GM23338 (cell line): ENCODE data around the gene GCNT2. TPM values are rescaled to one million over a fixed set of nuclear protein-coding genes. Genes with fewer than 3 reads are reported as not detected.

ENCODE experiments used
- ATAC-seq: fragments of 200-7000 bp; cut with Tn5 transposase; 3 replicates; pipeline ENCODE4 v1.9.1; 2020
- DNase-seq: peaks from one replicate; pipeline ENCODE4 v3.0.0-alpha.2; 2015; ENCODE audit warnings: low spot score
- H2AFZ ChIP-seq: fragments of 200-600 bp; sonication (generic); 2 replicates; pipeline ENCODE4 v1.8.0; 2016; ENCODE audit warnings: antibody characterized with exemption, mild to moderate bottlenecking, moderate library complexity
- H3F3A ChIP-seq: fragments of 200-600 bp; sonication (generic); replicated peaks from 2 replicates; pipeline ENCODE4 v1.8.0; 2017; ENCODE audit warnings: antibody characterized with exemption, mixed run types, low read depth
- H3K27ac ChIP-seq: fragments of 200-600 bp; sonication (generic); 2 replicates; pipeline ENCODE4 v1.6.1; 2016; ENCODE audit warnings: low read depth
- H3K27me3 ChIP-seq: fragments of 200-600 bp; sonication (generic); 2 replicates; pipeline ENCODE4 v1.8.0; 2016; ENCODE audit warnings: mild to moderate bottlenecking, mixed run types, moderate library complexity; ENCODE audit not compliant: insufficient read depth
- H3K36me3 ChIP-seq: fragments of 200-600 bp; sonication (generic); 2 replicates; pipeline ENCODE4 v1.8.0; 2016; ENCODE audit warnings: mild to moderate bottlenecking; ENCODE audit not compliant: insufficient read depth
- H3K4me1 ChIP-seq: fragments of 200-600 bp; sonication (generic); 2 replicates; pipeline ENCODE4 v1.8.0; 2016; ENCODE audit warnings: mild to moderate bottlenecking, moderate library complexity; ENCODE audit not compliant: insufficient read depth
- H3K4me2 ChIP-seq: fragments of 200-600 bp; sonication (generic); 2 replicates; pipeline ENCODE4 v1.7.1; 2017; ENCODE audit warnings: mixed run types
- H3K4me3 ChIP-seq: fragments of 200-600 bp; sonication (generic); 2 replicates; pipeline ENCODE4 v1.6.1; 2016; ENCODE audit warnings: mixed run types
- H3K79me2 ChIP-seq: fragments of 200-600 bp; sonication (generic); replicated peaks from 2 replicates; pipeline ENCODE4 v1.8.0; 2017; ENCODE audit warnings: mild to moderate bottlenecking; ENCODE audit not compliant: insufficient read depth
- H3K9me2 ChIP-seq: fragments of 200-600 bp; sonication (generic); 2 replicates; pipeline ENCODE4 v1.8.0; 2017; ENCODE audit not compliant: insufficient read depth
- H4K20me1 ChIP-seq: fragments of 200-600 bp; sonication (generic); replicated peaks from 2 replicates; pipeline ENCODE4 v1.8.0; 2017; ENCODE audit warnings: mild to moderate bottlenecking; ENCODE audit not compliant: insufficient read depth
- H3K27ac Mint-ChIP-seq: 2 replicates; pipeline ENCODE4 v1.8.0; 2020; ENCODE audit warnings: inconsistent platforms, mild to moderate bottlenecking, moderate library complexity, mixed read lengths
- H3K27me3 Mint-ChIP-seq: 3 replicates; pipeline ENCODE4 v1.8.0; 2022; ENCODE audit warnings: low read depth, mild to moderate bottlenecking, moderate library complexity, mixed read lengths, inconsistent platforms; ENCODE audit not compliant: insufficient read depth, poor library complexity
- H3K36me3 Mint-ChIP-seq: 3 replicates; pipeline ENCODE4 v1.8.0; 2021; ENCODE audit warnings: low read depth, mild to moderate bottlenecking, inconsistent platforms, moderate library complexity, mixed read lengths
- H3K4me1 Mint-ChIP-seq: 3 replicates; pipeline ENCODE4 v1.8.0; 2020; ENCODE audit warnings: mild to moderate bottlenecking, inconsistent platforms, mixed read lengths
- H3K4me3 Mint-ChIP-seq: 3 replicates; pipeline ENCODE4 v1.8.0; 2021; ENCODE audit warnings: moderate library complexity, mild to moderate bottlenecking, inconsistent platforms, mixed read lengths
- H3K9me3 Mint-ChIP-seq: 3 replicates; pipeline ENCODE4 v1.8.0; 2020; ENCODE audit warnings: moderate library complexity, mild to moderate bottlenecking, inconsistent platforms, mixed read lengths
- EZH2 ChIP-seq: fragments of 200-600 bp; sonication (generic); IDR thresholded peaks from one replicate; pipeline ENCODE4 v1.8.0; 2017; ENCODE audit warnings: antibody characterized with exemption, mild to moderate bottlenecking, low read depth; ENCODE audit not compliant: unreplicated experiment
- EZH2phosphoT487 ChIP-seq: fragments of 200-600 bp; sonication (generic); IDR thresholded peaks from one replicate; pipeline ENCODE4 v1.8.1; 2018; ENCODE audit warnings: antibody characterized with exemption; ENCODE audit not compliant: unreplicated experiment
- JUNB ChIP-seq: IDR thresholded peaks from one replicate; pipeline ENCODE4 v1.6.1; 2016; ENCODE audit warnings: antibody characterized with exemption; ENCODE audit not compliant: unreplicated experiment
- ZNF114 ChIP-seq: fragments of 250-450 bp; sonication (Bioruptor Pico); IDR thresholded peaks from 2 replicates; pipeline ENCODE4 v1.5.0; 2020; ENCODE audit warnings: mild to moderate bottlenecking, moderate library complexity
- ZNF331 ChIP-seq: fragments of 250-450 bp; sonication (Bioruptor Pico); IDR thresholded peaks from 2 replicates; pipeline ENCODE4 v1.5.0; 2020; ENCODE audit warnings: low read depth, mild to moderate bottlenecking, moderate library complexity
- polyA plus RNA-seq: library from polyadenylated mRNA; unstranded; fragments of >200 nt; fragmentation: Nextera tagmentation; extraction: Ambion mirVana; gene quantifications from 2 replicates; pipeline ENCODE4 v1.2.1, GENCODE V29; 2016
- total RNA-seq: library from RNA; depleted of rRNA; stranded (reverse); fragments of >200 nt; shearing (Covaris generic); gene quantifications from 2 replicates; pipeline ENCODE4 v1.2.3, GENCODE V29; 2014
- TF ChIP-seq, protein P1 (sequence below): IDR thresholded peaks from one replicate; pipeline ENCODE4 v1.6.1; 2018; ENCODE audit warnings: antibody characterized with exemption; ENCODE audit not compliant: unreplicated experiment
- TF ChIP-seq, protein P2 (sequence below): IDR thresholded peaks from 2 replicates; pipeline ENCODE4 v1.6.1; 2016; ENCODE audit warnings: antibody characterized with exemption
- TF ChIP-seq, protein P3 (sequence below): fragments of 250-450 bp; sonication (Bioruptor Pico); IDR thresholded peaks from 2 replicates; pipeline ENCODE4 v1.5.0; 2020; ENCODE audit warnings: mild to moderate bottlenecking, moderate library complexity

Gene GCNT2
- total and polyA plus RNA-seq, 2 experiments from 2014 or later, result 28.3 to 137 TPM

DNA sequence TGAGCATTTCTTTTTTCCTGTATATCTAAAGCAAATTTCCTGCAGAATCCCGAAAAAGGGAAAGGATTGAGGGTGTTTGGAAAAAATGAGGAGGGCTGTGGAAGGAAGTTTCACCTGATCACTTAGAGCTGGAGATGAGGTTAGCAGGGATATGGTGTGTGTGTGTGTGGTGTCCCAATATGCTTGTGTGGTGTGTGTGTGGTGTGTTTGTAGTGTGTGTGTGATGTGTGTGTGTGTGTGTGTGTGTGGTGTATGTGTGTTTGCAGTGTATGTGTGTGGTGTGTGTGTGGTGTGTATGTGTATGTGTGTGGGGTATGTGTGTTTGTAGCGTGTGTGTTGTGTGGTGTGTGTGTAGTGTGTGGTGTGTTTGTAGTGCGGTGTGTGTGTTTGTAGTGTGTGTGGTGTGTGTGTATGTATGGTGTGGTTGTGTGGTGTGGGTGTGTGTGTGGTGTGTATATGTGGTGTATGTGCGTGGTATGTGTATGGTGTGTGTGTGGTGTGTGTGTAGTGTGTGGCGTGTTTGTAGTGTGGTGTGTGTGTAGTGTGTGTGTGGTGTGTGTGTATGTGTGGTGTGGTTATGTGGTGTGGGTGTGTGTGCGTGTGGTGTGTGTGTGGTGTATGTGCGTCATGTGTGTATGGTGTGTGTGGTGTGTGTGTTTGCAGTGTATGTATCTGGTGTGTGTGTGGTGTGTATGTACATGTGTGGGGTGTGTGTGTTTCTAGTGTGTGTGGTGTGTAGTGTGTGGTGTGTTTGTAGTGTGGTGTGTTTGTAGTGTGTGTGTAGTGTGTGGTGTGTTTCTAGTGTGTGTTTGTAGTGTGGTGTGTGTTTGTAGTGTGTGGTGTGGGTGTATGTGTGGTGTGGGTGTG is 67.6 kb downstream of the GCNT2 start (continued):
- TF ChIP-seq, protein P1, sequence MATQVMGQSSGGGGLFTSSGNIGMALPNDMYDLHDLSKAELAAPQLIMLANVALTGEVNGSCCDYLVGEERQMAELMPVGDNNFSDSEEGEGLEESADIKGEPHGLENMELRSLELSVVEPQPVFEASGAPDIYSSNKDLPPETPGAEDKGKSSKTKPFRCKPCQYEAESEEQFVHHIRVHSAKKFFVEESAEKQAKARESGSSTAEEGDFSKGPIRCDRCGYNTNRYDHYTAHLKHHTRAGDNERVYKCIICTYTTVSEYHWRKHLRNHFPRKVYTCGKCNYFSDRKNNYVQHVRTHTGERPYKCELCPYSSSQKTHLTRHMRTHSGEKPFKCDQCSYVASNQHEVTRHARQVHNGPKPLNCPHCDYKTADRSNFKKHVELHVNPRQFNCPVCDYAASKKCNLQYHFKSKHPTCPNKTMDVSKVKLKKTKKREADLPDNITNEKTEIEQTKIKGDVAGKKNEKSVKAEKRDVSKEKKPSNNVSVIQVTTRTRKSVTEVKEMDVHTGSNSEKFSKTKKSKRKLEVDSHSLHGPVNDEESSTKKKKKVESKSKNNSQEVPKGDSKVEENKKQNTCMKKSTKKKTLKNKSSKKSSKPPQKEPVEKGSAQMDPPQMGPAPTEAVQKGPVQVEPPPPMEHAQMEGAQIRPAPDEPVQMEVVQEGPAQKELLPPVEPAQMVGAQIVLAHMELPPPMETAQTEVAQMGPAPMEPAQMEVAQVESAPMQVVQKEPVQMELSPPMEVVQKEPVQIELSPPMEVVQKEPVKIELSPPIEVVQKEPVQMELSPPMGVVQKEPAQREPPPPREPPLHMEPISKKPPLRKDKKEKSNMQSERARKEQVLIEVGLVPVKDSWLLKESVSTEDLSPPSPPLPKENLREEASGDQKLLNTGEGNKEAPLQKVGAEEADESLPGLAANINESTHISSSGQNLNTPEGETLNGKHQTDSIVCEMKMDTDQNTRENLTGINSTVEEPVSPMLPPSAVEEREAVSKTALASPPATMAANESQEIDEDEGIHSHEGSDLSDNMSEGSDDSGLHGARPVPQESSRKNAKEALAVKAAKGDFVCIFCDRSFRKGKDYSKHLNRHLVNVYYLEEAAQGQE, result no peak
- TF ChIP-seq JUNB (no peak), ZNF114 (CRISPR knock-in tag) (no peak), EZH2phosphoT487 (no peak)

DNA sequence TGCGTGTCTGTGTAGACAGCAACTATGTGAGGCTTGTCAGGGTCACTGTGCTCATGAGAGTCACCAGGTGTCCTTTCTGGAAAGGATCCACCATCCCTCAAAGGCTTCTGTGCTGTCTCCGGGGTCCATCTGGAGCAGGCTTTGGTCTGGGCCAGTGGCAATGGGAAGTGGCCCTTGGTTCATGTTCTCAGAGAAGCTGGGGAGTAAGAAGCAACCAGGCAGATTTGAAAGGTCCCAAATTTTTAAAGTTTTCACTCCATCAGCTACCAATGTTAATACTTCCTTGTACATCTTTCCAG is 68.2 kb downstream of the GCNT2 start:
- no peak overlapping the region for H3K27ac Mint-ChIP-seq
- Histone ChIP-seq H3K4me2 (no peak overlapping the region; the same call in 1 of the 2 replicates), H3K4me3 (no peak overlapping the region; the same call in 1 of the 2 replicates), H3K79me2 (peaks cover 95% of the 10 kb centered on the region), H3K27me3 (no peaks in the 10 kb centered on the region), H3K9me2 (no peaks in the 10 kb centered on the region), H3F3A (peaks cover 21% of the 10 kb centered on the region), H2AFZ (no peak overlapping the region), H3K4me1 (peaks cover 66% of the 10 kb centered on the region), H3K27ac (peak overlapping the region; percentile 70), H4K20me1 (peaks cover 18% of the 10 kb centered on the region), H3K36me3 (no peaks in the 10 kb centered on the region; the same call in 1 of the 2 replicates)
- peaks cover 19% of the 10 kb centered on the region for H3K36me3 Mint-ChIP-seq
- TF ChIP-seq, protein P2, sequence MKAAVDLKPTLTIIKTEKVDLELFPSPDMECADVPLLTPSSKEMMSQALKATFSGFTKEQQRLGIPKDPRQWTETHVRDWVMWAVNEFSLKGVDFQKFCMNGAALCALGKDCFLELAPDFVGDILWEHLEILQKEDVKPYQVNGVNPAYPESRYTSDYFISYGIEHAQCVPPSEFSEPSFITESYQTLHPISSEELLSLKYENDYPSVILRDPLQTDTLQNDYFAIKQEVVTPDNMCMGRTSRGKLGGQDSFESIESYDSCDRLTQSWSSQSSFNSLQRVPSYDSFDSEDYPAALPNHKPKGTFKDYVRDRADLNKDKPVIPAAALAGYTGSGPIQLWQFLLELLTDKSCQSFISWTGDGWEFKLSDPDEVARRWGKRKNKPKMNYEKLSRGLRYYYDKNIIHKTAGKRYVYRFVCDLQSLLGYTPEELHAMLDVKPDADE, result no peak
- TF ChIP-seq, protein P3, sequence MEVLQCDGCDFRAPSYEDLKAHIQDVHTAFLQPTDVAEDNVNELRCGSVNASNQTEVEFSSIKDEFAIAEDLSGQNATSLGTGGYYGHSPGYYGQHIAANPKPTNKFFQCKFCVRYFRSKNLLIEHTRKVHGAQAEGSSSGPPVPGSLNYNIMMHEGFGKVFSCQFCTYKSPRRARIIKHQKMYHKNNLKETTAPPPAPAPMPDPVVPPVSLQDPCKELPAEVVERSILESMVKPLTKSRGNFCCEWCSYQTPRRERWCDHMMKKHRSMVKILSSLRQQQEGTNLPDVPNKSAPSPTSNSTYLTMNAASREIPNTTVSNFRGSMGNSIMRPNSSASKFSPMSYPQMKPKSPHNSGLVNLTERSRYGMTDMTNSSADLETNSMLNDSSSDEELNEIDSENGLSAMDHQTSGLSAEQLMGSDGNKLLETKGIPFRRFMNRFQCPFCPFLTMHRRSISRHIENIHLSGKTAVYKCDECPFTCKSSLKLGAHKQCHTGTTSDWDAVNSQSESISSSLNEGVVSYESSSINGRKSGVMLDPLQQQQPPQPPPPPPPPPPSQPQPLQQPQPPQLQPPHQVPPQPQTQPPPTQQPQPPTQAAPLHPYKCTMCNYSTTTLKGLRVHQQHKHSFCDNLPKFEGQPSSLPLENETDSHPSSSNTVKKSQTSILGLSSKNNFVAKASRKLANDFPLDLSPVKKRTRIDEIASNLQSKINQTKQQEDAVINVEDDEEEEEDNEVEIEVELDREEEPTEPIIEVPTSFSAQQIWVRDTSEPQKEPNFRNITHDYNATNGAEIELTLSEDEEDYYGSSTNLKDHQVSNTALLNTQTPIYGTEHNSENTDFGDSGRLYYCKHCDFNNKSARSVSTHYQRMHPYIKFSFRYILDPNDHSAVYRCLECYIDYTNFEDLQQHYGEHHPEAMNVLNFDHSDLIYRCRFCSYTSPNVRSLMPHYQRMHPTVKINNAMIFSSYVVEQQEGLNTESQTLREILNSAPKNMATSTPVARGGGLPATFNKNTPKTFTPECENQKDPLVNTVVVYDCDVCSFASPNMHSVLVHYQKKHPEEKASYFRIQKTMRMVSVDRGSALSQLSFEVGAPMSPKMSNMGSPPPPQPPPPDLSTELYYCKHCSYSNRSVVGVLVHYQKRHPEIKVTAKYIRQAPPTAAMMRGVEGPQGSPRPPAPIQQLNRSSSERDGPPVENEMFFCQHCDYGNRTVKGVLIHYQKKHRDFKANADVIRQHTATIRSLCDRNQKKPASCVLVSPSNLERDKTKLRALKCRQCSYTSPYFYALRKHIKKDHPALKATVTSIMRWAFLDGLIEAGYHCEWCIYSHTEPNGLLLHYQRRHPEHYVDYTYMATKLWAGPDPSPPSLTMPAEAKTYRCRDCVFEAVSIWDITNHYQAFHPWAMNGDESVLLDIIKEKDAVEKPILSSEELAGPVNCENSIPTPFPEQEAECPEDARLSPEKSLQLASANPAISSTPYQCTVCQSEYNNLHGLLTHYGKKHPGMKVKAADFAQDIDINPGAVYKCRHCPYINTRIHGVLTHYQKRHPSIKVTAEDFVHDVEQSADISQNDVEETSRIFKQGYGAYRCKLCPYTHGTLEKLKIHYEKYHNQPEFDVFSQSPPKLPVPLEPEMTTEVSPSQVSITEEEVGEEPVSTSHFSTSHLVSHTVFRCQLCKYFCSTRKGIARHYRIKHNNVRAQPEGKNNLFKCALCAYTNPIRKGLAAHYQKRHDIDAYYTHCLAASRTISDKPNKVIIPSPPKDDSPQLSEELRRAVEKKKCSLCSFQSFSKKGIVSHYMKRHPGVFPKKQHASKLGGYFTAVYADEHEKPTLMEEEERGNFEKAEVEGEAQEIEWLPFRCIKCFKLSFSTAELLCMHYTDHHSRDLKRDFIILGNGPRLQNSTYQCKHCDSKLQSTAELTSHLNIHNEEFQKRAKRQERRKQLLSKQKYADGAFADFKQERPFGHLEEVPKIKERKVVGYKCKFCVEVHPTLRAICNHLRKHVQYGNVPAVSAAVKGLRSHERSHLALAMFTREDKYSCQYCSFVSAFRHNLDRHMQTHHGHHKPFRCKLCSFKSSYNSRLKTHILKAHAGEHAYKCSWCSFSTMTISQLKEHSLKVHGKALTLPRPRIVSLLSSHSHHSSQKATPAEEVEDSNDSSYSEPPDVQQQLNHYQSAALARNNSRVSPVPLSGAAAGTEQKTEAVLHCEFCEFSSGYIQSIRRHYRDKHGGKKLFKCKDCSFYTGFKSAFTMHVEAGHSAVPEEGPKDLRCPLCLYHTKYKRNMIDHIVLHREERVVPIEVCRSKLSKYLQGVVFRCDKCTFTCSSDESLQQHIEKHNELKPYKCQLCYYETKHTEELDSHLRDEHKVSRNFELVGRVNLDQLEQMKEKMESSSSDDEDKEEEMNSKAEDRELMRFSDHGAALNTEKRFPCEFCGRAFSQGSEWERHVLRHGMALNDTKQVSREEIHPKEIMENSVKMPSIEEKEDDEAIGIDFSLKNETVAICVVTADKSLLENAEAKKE (CRISPR knock-in tag), result no peak
- TF ChIP-seq EZH2 (no peak), ZNF331 (CRISPR knock-in tag) (no peak)
- TF ChIP-seq, protein P1, result no peak
- H3K9me3 Mint-ChIP-seq, result no peaks in the 10 kb centered on the region
- H3K27me3 Mint-ChIP-seq, result peaks cover 18% of the 10 kb centered on the region
- H3K4me3 Mint-ChIP-seq, result no peak overlapping the region
- DNase-seq, result no peak
- H3K4me1 Mint-ChIP-seq, result peaks cover 53% of the 10 kb centered on the region
- no peak for ATAC-seq
